ENCODE measurements around the gene YLPM1.

Gene YLPM1

GRCh38 chr14:74786796-74787315 is 23.7 kb downstream of the YLPM1 start:
- DNase-seq (ENCODE audit: low read depth) = peak; percentile 20

- peak; percentile 36 for DNase-seq (ENCODE audit: low read depth)
These were observed 29.3 kb downstream of the YLPM1 start for GRCh38 chr14:74792249-74793039.

GRCh38 chr14:74793506-74794155 is 30.5 kb downstream of the YLPM1 start:
- peak; percentile 32 for DNase-seq (ENCODE audit: low read depth)

GRCh38 chr14:74794947-74795346 is 31.8 kb downstream of the YLPM1 start:
- DNase-seq (ENCODE audit: low read depth) = no peak

- no peak for DNase-seq (ENCODE audit: low read depth)
These were observed 36.6 kb downstream of the YLPM1 start for GRCh38 chr14:74799765-74800164.

GRCh38 chr14:74800780-74801179 is 37.7 kb downstream of the YLPM1 start:
- DNase-seq (ENCODE audit: low read depth) = no peak

- DNase-seq (ENCODE audit: low read depth) = no peak
These were observed 38.3 kb downstream of the YLPM1 start for GRCh38 chr14:74801396-74801795.

- DNase-seq (ENCODE audit: low read depth) = peak; percentile 75
These were observed 41.2 kb downstream of the YLPM1 start for GRCh38 chr14:74804219-74804825.

GRCh38 chr14:74807853-74808545 is 44.9 kb downstream of the YLPM1 start:
- no peak for DNase-seq (ENCODE audit: low read depth)

GRCh38 chr14:74816124-74816523 is 53.0 kb downstream of the YLPM1 start:
- DNase-seq (ENCODE audit: low read depth) = no peak

GRCh38 chr14:74820288-74820687 is 57.2 kb downstream of the YLPM1 start:
- DNase-seq (ENCODE audit: low read depth) = no peak

GRCh38 chr14:74821267-74821915 is 58.3 kb downstream of the YLPM1 start:
- no peak for DNase-seq (ENCODE audit: low read depth)

- DNase-seq (ENCODE audit: low read depth) = peak; percentile 70
These were observed 61.9 kb downstream of the YLPM1 start for GRCh38 chr14:74824997-74825396.

GRCh38 chr14:74826574-74826973 is 63.5 kb downstream of the YLPM1 start:
- no peak for DNase-seq (ENCODE audit: low read depth)

- no peak for DNase-seq (ENCODE audit: low read depth)
These were observed 66.1 kb downstream of the YLPM1 start for GRCh38 chr14:74829251-74829650.

GRCh38 chr14:74832849-74833248 is 69.7 kb downstream of the YLPM1 start:
- DNase-seq (ENCODE audit: low read depth) = no peak

GRCh38 chr14:74834692-74835392 is 71.7 kb downstream of the YLPM1 start:
- DNase-seq (ENCODE audit: low read depth) = peak; percentile 20

- no peak for DNase-seq (ENCODE audit: low read depth)
These were observed 72.6 kb downstream of the YLPM1 start for GRCh38 chr14:74835645-74836250.

GRCh38 chr14:74836251-74836960 is 73.3 kb downstream of the YLPM1 start:
- no peak for DNase-seq (ENCODE audit: low read depth)

GRCh38 chr14:74838166-74838565 is 75.0 kb downstream of the YLPM1 start:
- DNase-seq (ENCODE audit: low read depth) = peak; percentile 8
